H1 (cell line): ENCODE data around the gene HLA-DMB. TPM values are rescaled to one million over a fixed set of nuclear protein-coding genes. Genes with fewer than 3 reads are reported as not detected.

Source experiments
- BACH1 ChIP-seq: IDR thresholded peaks from 2 replicates; pipeline ENCODE4 v1.6.1; 2012; ENCODE audit warnings: low read length, improper control_type of control experiment
- CHD7 ChIP-seq: fragments of 300-600 bp; sonication (generic); IDR thresholded peaks from 2 replicates; pipeline ENCODE4 v1.7.1; 2012; ENCODE audit warnings: low read length, moderate library complexity, mild to moderate bottlenecking, inconsistent platforms; ENCODE audit not compliant: insufficient replicate concordance
- JUND ChIP-seq: IDR thresholded peaks from 2 replicates; pipeline ENCODE4 v1.6.1; 2011; ENCODE audit warnings: mild to moderate bottlenecking, improper control_type of control experiment, low read length
- MAFK ChIP-seq: IDR thresholded peaks from 2 replicates; pipeline ENCODE4 v1.6.1; 2012; ENCODE audit warnings: low read depth, mild to moderate bottlenecking, improper control_type of control experiment, low read length
- RNF2 ChIP-seq: fragments of 200-900, 300-1000 bp; sonication (generic); IDR thresholded peaks from 2 replicates; pipeline ENCODE4 v1.7.1; 2016; ENCODE audit warnings: borderline replicate concordance, low read depth, mild to moderate bottlenecking, antibody characterized with exemption, low read length; ENCODE audit not compliant: poor library complexity, severe bottlenecking; ENCODE audit errors: missing control alignments
- SIN3A ChIP-seq, 2 experiments: IDR thresholded peaks in 1 of 2; conservative IDR thresholded peaks in 1 of 2; 2 replicates each; pipeline ENCODE4 v1.6.1; 2011 to 2012; ENCODE audit warnings: low read length in 2 of 2, improper control_type of control experiment in 1 of 2, low read depth in 1 of 2, mild to moderate bottlenecking in 1 of 2
- SP1 ChIP-seq: IDR thresholded peaks from 2 replicates; pipeline ENCODE4 v1.6.1; 2011; ENCODE audit warnings: low read depth, low read length
- TAF7 ChIP-seq: optimal IDR thresholded peaks from 2 replicates; pipeline ENCODE3; 2011; ENCODE audit warnings: low read depth, mild to moderate bottlenecking, inconsistent platforms, low read length, moderate library complexity, borderline replicate concordance
- polyA plus RNA-seq, 7 experiments: library from polyadenylated mRNA; depleted of rRNA in 3 of 7; stranded (reverse) in 5 of 7; unstranded in 2 of 7; fragments of >200 nt in 5 of 7; fragments of 200-250 nt in 2 of 7; gene quantifications; 1 replicate in 5 of 7; 2 replicates in 1 of 7; 4 replicates in 1 of 7; pipeline versions ENCODE4 v1.2.1 to v1.2.3, GENCODE V29; 2011 to 2013; ENCODE audit warnings: missing spikeins in 2 of 7, mixed read lengths in 2 of 7
- total RNA-seq: library from RNA; stranded (reverse); fragmentation: NEBNext Ultra II Directional; extraction: Animal tissue kit (Norgen Biotek cat#: 25700); gene quantifications from 2 replicates; pipeline ENCODE4 v1.2.1, GENCODE V29; 2021

HLA-DMB gene
- total and polyA plus RNA-seq, 2 of the 8 experiments (the other 6 are each of a cell fraction or from before 2014, with no cell fraction given) = 2.7 to 4.7 TPM

DNA sequence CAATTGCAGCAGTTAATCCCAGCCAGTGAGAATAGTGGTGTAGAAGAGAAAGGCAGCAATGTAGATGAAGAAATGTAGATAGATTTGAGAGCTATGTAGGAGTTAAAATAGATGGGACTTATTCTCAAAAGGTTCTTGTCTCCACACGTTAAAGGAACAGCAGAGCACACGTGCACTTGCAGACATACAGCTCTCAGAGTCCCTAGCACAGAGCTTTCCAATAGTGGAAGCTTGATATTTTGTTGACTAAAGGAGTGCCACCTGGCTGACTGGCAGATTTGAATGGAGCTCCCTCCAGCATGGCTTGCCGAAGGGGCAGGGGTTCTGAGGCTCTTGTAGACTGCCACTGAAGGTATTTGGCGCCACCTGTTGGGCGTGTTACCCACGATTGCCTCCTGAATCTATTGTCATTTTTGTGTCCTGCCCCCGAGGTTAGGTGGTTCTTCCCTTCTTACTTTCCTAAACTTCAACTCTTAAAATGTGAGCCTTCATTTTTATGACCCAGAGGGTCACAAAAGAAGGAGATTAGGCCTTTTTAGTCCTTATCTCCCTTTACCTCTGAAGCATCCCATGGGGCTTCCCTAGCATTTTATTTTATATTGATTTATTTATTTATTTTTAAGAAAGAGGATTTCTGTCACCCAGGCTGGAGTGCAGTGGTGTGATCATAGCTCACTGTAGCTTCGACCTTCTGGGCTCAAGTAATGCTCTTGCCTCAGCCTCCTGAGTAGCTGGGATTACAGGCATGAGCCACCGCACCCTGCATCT, 44.0 kb upstream of the HLA-DMB start (continued):
- TF ChIP-seq CHD7 (no peak), MAFK (no peak), SIN3A (conservative IDR thresholded peaks at IDR 0.05 in 1 of 2, IDR thresholded peaks at IDR 0.05 in 1 of 2; ENCODE audit: low read depth in 1 of 2, low read length in 2 of 2) (0 out of 4 replicates have a peak, but pooled peaks have one; percentile 34 to 59), BACH1 (no peak), TAF7 (no peak), SP1 (no peak), RNF2 (no peak), JUND (no peak)
